ENCODE results near the gene GSTM2.
A peak's percentile ranks its signal among the peaks of the same experiment; 100 is the strongest.
"Not testable (repeated sequence)": the region's sequence is repeated elsewhere in the genome, so short reads cannot be mapped to it uniquely, and the experiment has no call there.

Gene GSTM2

GRCh38 chr1:109650609-109651008, 17.2 kb upstream of the GSTM2 start:
- no peak for DNase-seq

GRCh38 chr1:109652402-109652801, 15.5 kb upstream of the GSTM2 start:
- DNase-seq = no peak

DNA sequence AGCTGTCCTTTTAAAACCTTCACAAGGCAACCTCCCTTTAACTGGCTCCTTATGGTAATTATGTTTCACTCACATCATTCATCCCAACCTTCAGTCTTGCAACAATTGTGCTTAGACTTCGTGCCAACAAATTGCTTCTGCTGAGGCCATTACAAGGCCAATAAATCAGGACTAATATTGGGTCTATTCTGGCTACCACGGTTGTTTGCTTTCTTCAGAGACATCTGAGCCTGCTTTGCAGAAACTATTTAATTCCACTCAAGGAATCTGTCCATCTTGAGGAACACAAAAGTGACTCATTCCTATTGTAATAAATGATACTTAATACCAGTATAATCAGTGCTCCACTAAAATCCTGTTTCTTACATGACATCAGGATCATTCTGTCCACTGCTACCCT, 14.6 kb upstream of the GSTM2 start:
- DNase-seq = no peak

DNA sequence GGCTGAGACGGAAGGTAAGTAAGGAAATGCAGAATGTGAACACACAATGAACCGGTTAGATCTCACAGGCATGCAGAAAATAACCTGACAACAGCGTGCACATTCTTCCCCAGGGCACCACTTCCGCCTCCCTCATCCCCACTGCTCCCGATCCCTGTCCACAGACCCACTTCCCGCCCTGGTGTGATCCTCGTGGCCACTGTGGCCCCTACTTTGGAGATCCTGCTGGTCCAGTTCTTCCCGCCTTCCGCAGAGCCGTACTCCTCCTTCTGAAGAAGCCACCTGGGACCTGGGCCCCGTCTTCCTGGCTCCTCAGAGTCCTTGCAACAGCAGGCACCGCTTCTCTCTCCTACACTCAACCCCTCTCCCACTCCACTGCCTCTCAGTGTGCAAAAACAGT, 13.3 kb upstream of the GSTM2 start:
- DNase-seq = no peak

DNA sequence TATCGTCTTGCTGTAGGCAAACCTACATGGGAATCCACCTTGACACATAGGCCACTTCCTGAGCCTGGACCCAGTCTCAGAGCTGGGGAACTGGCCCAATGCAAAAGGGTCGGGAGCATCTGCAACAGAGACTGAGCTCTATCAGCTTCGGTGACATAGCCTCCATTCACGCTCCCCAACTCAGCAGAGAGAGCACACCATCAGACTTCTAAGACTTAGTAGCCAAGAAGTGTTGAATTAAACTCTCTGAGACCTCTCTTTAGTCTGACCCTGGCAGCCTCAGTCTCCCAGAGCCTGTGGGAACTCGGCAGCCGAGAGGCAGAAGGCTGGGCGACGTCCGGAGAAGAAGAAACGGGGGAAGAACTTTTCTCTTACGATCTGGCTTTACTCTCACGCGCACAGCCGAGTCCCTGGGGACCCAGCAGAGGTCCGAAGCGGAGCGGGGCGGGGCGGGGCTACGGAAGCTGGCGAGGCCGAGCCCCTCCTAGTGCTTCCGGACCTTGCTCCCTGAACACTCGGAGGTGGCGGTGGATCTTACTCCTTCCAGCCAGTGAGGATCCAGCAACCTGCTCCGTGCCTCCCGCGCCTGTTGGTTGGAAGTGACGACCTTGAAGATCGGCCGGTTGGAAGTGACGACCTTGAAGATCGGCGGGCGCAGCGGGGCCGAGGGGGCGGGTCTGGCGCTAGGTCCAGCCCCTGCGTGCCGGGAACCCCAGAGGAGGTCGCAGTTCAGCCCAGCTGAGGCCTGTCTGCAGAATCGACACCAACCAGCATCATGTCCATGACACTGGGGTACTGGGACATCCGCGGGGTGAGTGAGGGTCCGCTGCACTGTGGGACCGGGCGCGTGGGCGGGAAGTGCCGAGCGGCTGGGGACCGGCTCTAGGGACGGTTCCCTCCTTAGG, 12.0 kb upstream of the GSTM2 start, which contains the start of gene GSTM4:
Gene GSTM4 (plus strand): TSS at position 485 of the 905 bp plus-strand sequence. CDS start 291 bp downstream, at position 776.
- DNase-seq = peak; percentile 58 to 79 (median 76)

- DNase-seq = no peak
Measured at GRCh38 chr1:109657395-109657794, 10.5 kb upstream of the GSTM2 start.

DNA sequence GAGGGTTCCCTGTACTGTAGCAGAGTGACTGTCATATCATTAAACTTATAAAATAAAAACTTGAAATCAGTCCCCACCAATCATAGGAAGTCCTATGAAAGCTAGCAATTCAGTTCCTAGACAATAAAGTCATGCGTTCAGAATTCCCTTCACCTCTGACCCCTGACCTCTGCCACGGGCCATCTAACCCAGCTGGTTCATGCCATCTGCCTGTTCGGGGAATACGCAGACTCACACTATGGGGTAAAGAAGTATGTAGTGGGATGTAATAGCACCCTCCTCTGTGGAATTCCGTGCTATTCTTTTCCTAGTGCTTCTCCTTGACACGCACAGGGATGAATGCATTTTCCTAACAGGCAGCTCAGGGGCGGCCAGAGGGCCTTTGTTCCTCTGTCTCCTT, 9.9 kb upstream of the GSTM2 start:
- no peak for DNase-seq

DNA sequence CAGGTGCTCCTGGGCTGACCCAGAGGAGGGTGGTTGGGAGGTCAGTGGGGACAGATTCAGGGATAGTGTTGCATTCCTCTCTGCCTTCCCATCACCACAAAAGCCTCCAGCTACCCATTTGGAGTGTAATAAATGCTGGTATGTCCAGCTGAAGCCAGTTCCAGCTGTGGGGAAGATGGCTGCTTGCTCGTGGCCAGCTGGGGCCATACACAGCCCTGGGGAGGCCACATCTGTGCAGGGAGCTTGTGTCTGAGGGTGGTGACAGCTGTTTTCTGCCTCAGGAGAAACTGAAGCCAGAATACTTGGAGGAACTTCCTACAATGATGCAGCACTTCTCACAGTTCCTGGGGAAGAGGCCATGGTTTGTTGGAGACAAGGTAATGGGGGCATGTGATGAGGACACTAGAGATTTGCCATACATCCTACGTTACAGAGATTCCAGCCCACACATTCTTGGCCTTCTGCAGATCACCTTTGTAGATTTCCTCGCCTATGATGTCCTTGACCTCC, 9.3 kb upstream of the GSTM2 start:
- no peak for DNase-seq

DNA sequence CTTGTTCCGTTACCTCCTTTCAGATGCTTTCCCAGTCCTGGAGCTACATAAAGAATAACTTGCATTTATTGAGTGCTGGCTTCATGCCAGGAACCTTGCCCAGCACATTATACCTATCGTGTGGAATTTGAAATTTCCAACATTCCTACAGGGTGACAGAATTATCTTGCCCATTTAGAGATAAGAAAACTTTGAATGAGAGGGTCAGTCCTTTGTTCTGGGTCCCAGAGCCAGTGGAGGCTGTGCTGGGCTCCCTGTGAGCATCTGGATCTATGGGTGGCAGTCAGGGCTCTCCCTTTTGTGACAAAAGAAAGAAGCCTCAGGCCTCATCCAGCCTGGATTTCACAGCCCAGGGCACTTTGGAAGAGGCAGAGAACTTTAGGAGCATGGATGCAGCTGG, 8.7 kb upstream of the GSTM2 start:
- no peak for DNase-seq

- DNase-seq = peak in 1 of 3 experiments; percentile 95
Measured at GRCh38 chr1:109659997-109660690, 7.7 kb upstream of the GSTM2 start.

- DNase-seq = not testable (repeated sequence)
Measured at GRCh38 chr1:109660691-109661026, 7.2 kb upstream of the GSTM2 start.

- DNase-seq = no peak
Measured at GRCh38 chr1:109661391-109661790, 6.5 kb upstream of the GSTM2 start.

GRCh38 chr1:109664671-109665070, 3.2 kb upstream of the GSTM2 start:
- no peak for DNase-seq

GRCh38 chr1:109668123-109668775, 392 bp downstream of the GSTM2 start:
- no peak for DNase-seq

DNA sequence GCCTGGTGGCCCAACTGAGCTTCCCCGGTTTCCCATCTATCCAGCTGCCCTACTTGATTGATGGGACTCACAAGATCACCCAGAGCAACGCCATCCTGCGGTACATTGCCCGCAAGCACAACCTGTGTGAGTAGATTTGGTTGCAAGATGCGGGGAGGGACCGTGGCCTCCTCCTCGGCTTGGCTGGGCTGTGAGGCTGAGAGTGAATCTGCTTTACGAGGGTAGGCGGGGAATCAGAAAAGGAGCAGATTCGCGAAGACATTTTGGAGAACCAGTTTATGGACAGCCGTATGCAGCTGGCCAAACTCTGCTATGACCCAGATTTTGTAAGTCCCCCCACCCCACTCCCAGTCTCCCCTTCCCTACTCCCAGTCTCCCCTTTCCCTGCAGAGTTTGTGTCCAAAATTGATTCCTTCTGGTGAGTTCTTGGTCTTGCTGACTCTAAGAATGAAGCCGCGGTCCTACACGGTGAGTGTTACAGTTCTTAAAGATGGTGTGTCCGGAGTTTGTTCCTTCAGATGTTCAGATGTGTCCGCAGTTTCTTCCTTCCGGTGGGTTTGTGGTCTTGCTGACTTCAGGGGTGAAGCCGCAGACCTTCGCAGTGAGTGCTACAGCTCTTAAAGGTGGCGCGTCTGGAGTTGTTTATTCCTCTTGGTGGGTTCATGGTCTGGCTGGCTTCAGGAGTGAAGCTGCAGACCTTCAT, 1.5 kb downstream of the GSTM2 start:
- DNase-seq = no peak

- not testable (repeated sequence) for DNase-seq
Measured at GRCh38 chr1:109669949-109670302, 2.1 kb downstream of the GSTM2 start.

DNA sequence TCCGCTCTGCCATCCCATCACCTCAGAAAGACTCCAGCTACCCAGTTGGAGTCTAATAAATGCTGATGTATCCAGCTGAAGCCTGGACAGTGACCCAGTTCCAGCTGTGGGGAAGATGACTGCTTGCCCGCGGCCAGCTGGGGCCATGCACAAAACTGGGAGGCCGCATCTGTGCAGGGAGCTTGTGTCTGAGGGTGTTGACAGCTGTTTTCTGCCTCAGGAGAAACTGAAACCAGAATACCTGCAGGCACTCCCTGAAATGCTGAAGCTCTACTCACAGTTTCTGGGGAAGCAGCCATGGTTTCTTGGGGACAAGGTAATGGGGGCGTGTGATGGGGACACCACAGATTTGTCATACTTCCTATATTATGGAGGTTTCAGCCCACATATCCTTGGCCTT, 3.2 kb downstream of the GSTM2 start:
- DNase-seq = no peak

GRCh38 chr1:109673861-109674260, 6.0 kb downstream of the GSTM2 start:
- not testable (repeated sequence) for DNase-seq

DNA sequence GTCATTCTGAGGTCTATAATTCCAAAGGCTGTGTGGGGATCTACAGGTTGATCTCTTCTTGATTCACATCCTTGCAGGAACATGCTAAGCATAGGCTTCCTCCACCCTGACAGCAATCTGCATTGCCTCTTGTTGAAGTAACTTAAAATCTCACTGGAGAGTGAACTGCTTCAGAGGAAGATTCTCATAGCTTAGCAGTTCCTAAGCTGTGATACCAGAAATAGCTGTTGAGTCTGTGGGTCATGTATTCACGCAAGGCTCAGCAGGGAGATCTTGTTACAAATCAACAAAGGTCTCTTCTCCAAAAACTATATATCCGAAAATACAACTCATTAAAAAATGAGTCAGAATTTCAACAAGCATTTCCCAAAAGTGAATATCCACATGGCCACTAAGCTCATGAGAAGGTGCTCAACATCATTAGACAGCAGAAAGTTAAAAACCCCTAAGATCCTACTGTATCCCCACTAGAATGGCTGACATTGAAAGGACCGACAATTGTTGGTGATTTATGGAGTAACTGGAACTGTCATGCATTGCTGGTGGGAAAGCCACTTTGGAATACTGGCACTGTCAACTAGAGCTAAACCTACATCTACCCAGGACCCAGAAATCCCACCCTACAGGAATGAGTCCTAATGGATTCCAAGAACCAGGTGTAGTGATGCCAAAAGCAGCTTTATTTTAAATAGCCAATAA, 9.0 kb downstream of the GSTM2 start:
- not testable (repeated sequence) for DNase-seq

DNA sequence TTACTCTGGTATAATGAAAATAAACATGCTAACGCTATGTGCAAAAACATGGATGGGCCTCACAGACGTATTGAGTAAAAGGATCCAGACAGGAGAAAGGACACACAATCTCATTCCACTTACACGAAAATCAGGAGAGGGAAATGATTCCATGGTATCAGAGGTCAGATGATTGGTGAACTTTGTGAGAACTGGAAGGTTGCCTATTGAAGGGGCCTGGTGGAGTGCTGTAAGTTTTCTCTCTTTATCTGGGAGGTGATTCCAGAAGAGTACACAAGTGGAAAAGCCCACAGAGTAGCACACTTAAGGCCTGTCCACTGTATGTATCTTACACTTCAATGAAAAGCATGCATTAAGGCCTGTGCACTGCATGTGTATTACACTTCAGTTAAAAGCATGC, 9.6 kb downstream of the GSTM2 start:
- no peak for DNase-seq

- not testable (repeated sequence) for DNase-seq
Measured at GRCh38 chr1:109678637-109679036, 10.8 kb downstream of the GSTM2 start.

DNA sequence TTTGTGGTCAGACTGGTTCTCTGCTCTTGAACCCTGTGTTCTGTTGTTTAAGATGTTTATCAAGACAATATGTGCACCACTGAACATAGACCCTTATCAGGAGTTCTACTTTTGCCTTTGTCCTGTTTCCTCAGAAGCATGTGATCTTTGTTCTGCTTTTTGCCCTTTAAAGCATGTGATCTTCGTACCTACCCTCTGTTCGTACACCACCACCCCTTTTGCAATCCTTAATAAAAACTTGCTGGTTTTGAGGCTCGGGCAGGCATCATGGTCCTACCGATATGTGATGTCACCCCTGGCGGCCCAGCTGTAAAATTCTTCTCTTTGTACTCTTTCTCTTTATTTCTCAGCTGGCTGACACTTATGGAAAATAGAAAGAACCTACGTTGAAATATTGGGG, 16.9 kb downstream of the GSTM2 start:
- DNase-seq = not testable (repeated sequence)

All from NCI-H1417 (cell line).